Measurements from ENCODE around the gene ATG9B.

The ATG9B gene

GRCh38 chr7:151024435-151025056, at the start of gene ATG9B:
ATG9B (minus strand) TSS chr7:151024494; CDS start chr7:151024423, 71 bp downstream.
- no peak for DNase-seq

- no peak for DNase-seq
Measured at GRCh38 chr7:151073990-151074389, 49.7 kb upstream of the ATG9B start.

GRCh38 chr7:151071032-151071866, 47.0 kb upstream of the ATG9B start:
- no peak for DNase-seq

- DNase-seq, result no peak
Measured at GRCh38 chr7:151070574-151070960, 46.3 kb upstream of the ATG9B start.

GRCh38 chr7:151069841-151070573, 45.7 kb upstream of the ATG9B start:
- DNase-seq, result no peak

- no peak for DNase-seq
Measured at GRCh38 chr7:151068069-151068773, 43.9 kb upstream of the ATG9B start.

GRCh38 chr7:151066273-151066974, 42.1 kb upstream of the ATG9B start:
- no peak for DNase-seq

- no peak for DNase-seq
Measured at GRCh38 chr7:151065516-151065915, 41.2 kb upstream of the ATG9B start.

- DNase-seq, result no peak
Measured at GRCh38 chr7:151064993-151065392, 40.7 kb upstream of the ATG9B start.

GRCh38 chr7:151064454-151064853, 40.2 kb upstream of the ATG9B start:
- DNase-seq, result no peak

- DNase-seq, result no peak
Measured at GRCh38 chr7:151063212-151063561, 38.9 kb upstream of the ATG9B start.

- DNase-seq, result no peak
Measured at GRCh38 chr7:151062399-151063211, 38.3 kb upstream of the ATG9B start.

- no peak for DNase-seq
Measured at GRCh38 chr7:151062111-151062398, 37.8 kb upstream of the ATG9B start.

- DNase-seq, result no peak
Measured at GRCh38 chr7:151061213-151062110, 37.2 kb upstream of the ATG9B start.

- no peak for DNase-seq
Measured at GRCh38 chr7:151060416-151061212, 36.3 kb upstream of the ATG9B start.

- no peak for DNase-seq
Measured at GRCh38 chr7:151060113-151060415, 35.8 kb upstream of the ATG9B start.

- DNase-seq, result peak; percentile 28
Measured at GRCh38 chr7:151059367-151060112, 35.2 kb upstream of the ATG9B start, which contains the start of gene SLC4A2. SLC4A2 (plus strand) TSS chr7:151059589; CDS start chr7:151061988, 2,399 bp downstream.

GRCh38 chr7:151058781-151059366, 34.6 kb upstream of the ATG9B start:
- no peak for DNase-seq
